BLaER1 (cell line): ENCODE measurements around the gene RACK1.

Experiments
- H3K27ac ChIP-seq: shearing (Covaris generic); formaldehyde crosslinking; 2 replicates; pipeline ENCODE4 v1.8.1; 2022
- H3K27me3 ChIP-seq: shearing (Covaris generic); formaldehyde crosslinking; 2 replicates; pipeline ENCODE4 v1.8.1; 2022
- H3K36me3 ChIP-seq: shearing (Covaris generic); formaldehyde crosslinking; 2 replicates; pipeline ENCODE4 v1.8.1; 2022
- H3K4me1 ChIP-seq: shearing (Covaris generic); formaldehyde crosslinking; 2 replicates; pipeline ENCODE4 v1.8.1; 2022
- H3K4me2 ChIP-seq: shearing (Covaris generic); formaldehyde crosslinking; 2 replicates; pipeline ENCODE4 v1.8.1; 2022
- H3K4me3 ChIP-seq: shearing (Covaris generic); formaldehyde crosslinking; 2 replicates; pipeline ENCODE4 v1.8.1; 2022
- H3K9ac ChIP-seq: shearing (Covaris generic); formaldehyde crosslinking; 2 replicates; pipeline ENCODE4 v1.8.1; 2022
- H3K9me3 ChIP-seq: shearing (Covaris generic); formaldehyde crosslinking; 2 replicates; pipeline ENCODE4 v1.8.1; 2022
- H4K20me1 ChIP-seq: shearing (Covaris generic); formaldehyde crosslinking; 2 replicates; pipeline ENCODE4 v1.8.1; 2022
- Cebpa-rat ChIP-seq: shearing (Covaris generic); IDR thresholded peaks from 2 replicates; pipeline ENCODE4 v1.8.1; 2022

RACK1 gene

DNA sequence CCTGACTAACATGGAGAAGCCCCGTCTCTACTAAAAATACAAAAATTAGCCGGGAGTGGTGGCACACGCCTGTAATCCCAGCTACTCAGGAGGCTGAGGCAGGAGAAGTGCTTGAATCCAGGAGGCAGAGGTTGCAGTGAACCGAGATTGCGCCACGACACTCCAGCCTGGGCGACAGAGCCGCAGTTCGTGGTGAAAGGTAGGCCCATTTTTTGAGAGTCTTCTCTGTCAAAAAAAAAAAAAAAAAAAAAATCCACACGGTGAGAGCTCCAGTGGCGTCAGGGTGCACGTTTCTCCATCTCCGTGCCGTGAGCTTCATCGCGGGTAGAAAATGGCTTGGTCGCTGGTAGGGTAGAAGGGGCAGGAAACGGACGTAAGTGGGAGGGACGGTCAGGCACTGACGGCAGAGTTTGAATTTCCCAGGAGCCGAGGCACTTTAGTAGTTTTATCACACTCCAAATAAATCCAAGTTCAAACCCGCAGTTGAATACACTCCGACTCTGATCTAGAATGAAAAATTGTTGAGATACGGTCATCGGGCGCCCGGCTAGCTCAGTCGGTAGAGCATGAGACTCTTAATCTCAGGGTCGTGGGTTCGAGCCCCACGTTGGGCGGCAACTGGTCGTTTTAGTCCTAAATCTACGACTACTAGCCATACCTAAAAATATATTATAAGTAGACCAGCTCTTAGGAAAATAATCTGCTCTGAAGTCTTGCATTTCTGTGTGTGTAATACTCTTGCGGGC is 36.3 kb downstream of the RACK1 start:
- Histone ChIP-seq H3K4me2 (peak overlapping the region; percentile 99), H3K9me3 (no peaks in the 10 kb centered on the region), H3K9ac (peak overlapping the region; percentile 74), H3K27me3 (peaks cover 55% of the 10 kb centered on the region), H3K36me3 (no peaks in the 10 kb centered on the region), H4K20me1 (peaks cover 29% of the 10 kb centered on the region), H3K27ac (peak overlapping the region; percentile 53), H3K4me1 (peaks cover 31% of the 10 kb centered on the region), H3K4me3 (peak overlapping the region; percentile 78)
- no peak for TF ChIP-seq Cebpa-rat

- peaks cover 69% of the 10 kb centered on the region for H3K27me3 ChIP-seq
- peaks cover 27% of the 10 kb centered on the region for H3K4me1 ChIP-seq
- H3K4me2 ChIP-seq: peak overlapping the region; percentile 99
- no peaks in the 10 kb centered on the region for H3K36me3 ChIP-seq
- H3K4me3 ChIP-seq: peak overlapping the region; percentile 78
- peaks cover 29% of the 10 kb centered on the region for H4K20me1 ChIP-seq
- H3K9me3 ChIP-seq: no peaks in the 10 kb centered on the region
- no peak overlapping the region for H3K27ac ChIP-seq
- TF ChIP-seq Cebpa-rat: no peak
- H3K9ac ChIP-seq: peak overlapping the region; percentile 73; the same call in 1 of the 2 replicates
Measured at GRCh38 chr5:181205761-181206649, 37.7 kb downstream of the RACK1 start.

- Histone ChIP-seq H3K27me3 (peaks cover 73% of the 10 kb centered on the region), H3K27ac (0 out of 2 replicates have a peak within 1 kb of the TSS, but pooled peaks have one; percentile 13), H3K4me2 (peak within 1 kb of the TSS; percentile 99), H3K9ac (peak within 1 kb of the TSS; percentile 73), H3K9me3 (no peaks in the 10 kb centered on the region), H3K36me3 (no peaks in the 10 kb centered on the region), H4K20me1 (peaks cover 29% of the 10 kb centered on the region), H3K4me3 (peak within 1 kb of the TSS; percentile 78), H3K4me1 (peaks cover 23% of the 10 kb centered on the region)
- no peak for TF ChIP-seq Cebpa-rat
Measured at GRCh38 chr5:181204826-181205760, 38.6 kb downstream of the RACK1 start, which contains the start of gene TRIM7. Gene TRIM7 (minus strand): TSS chr5:181205196. CDS start chr5:181205110, 86 bp downstream.

GRCh38 chr5:181204113-181204825 is 39.4 kb downstream of the RACK1 start:
- H3K9ac ChIP-seq: peak overlapping the region; percentile 73
- H3K4me1 ChIP-seq: peaks cover 25% of the 10 kb centered on the region
- H3K36me3 ChIP-seq: no peaks in the 10 kb centered on the region
- H3K27me3 ChIP-seq: peaks cover 75% of the 10 kb centered on the region
- H3K27ac ChIP-seq: 0 out of 2 replicates have a peak overlapping the region, but pooled peaks have one; percentile 13
- H3K4me3 ChIP-seq: peak overlapping the region; percentile 78
- no peak for TF ChIP-seq Cebpa-rat
- peaks cover 29% of the 10 kb centered on the region for H4K20me1 ChIP-seq
- H3K4me2 ChIP-seq: peak overlapping the region; percentile 99
- H3K9me3 ChIP-seq: no peaks in the 10 kb centered on the region

GRCh38 chr5:181203777-181204112 is 40.0 kb downstream of the RACK1 start:
- H3K36me3 ChIP-seq: no peaks in the 10 kb centered on the region
- H3K27me3 ChIP-seq: peaks cover 75% of the 10 kb centered on the region
- peaks cover 29% of the 10 kb centered on the region for H4K20me1 ChIP-seq
- H3K9me3 ChIP-seq: no peaks in the 10 kb centered on the region
- H3K4me1 ChIP-seq: peaks cover 30% of the 10 kb centered on the region
- H3K4me2 ChIP-seq: peak overlapping the region; percentile 99
- H3K9ac ChIP-seq: no peak overlapping the region
- no peak for TF ChIP-seq Cebpa-rat
- no peak overlapping the region for H3K27ac ChIP-seq
- peak overlapping the region; percentile 78 for H3K4me3 ChIP-seq

DNA sequence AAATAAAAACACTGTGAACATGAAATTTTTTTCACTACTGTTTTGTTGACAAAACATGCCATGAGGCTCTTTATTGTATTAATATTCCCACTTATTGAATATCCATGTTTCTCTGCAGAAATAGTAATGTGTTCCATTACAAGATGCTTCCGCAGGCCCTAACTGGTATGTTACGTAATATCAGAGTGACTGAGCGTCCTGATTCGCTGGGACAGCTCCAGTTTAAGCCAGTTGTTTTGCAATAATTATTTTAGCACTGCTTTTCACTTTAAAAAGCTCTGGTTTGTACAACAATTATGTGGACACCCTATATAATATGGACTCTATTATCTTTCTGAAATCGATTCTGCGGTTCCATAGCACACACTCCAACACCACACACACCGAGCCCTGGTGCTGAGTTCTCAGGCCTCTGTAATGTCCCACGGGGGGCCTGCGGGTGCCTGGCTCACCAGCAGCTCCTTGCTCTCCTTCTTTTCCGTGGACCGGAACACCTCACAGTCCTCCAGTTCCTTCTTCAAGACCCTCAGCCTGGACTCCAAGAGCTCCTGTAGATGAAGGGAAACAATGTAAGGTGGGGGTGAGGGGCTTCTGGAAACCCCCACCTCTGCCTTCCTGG is 40.5 kb downstream of the RACK1 start:
- H3K27ac ChIP-seq: no peak overlapping the region
- H3K4me2 ChIP-seq: peak overlapping the region; percentile 99
- H3K4me1 ChIP-seq: peaks cover 35% of the 10 kb centered on the region
- 0 out of 2 replicates have a peak overlapping the region, but pooled peaks have one; percentile 78 for H3K4me3 ChIP-seq
- peaks cover 29% of the 10 kb centered on the region for H4K20me1 ChIP-seq
- no peak overlapping the region for H3K9ac ChIP-seq
- H3K36me3 ChIP-seq: no peaks in the 10 kb centered on the region
- TF ChIP-seq Cebpa-rat: peak; percentile 58; the same call in 1 of the 2 replicates
- peaks cover 75% of the 10 kb centered on the region for H3K27me3 ChIP-seq
- no peaks in the 10 kb centered on the region for H3K9me3 ChIP-seq

- no peak overlapping the region for H3K4me2 ChIP-seq
- no peak for TF ChIP-seq Cebpa-rat
- no peak overlapping the region for H3K4me3 ChIP-seq
- H3K36me3 ChIP-seq: no peaks in the 10 kb centered on the region
- H3K4me1 ChIP-seq: peaks cover 44% of the 10 kb centered on the region
- H3K9me3 ChIP-seq: no peaks in the 10 kb centered on the region
- peaks cover 22% of the 10 kb centered on the region for H4K20me1 ChIP-seq
- H3K27ac ChIP-seq: no peak overlapping the region
- no peak overlapping the region for H3K9ac ChIP-seq
- H3K27me3 ChIP-seq: peaks cover 55% of the 10 kb centered on the region
Measured at GRCh38 chr5:181200816-181201215, 42.9 kb downstream of the RACK1 start.

DNA sequence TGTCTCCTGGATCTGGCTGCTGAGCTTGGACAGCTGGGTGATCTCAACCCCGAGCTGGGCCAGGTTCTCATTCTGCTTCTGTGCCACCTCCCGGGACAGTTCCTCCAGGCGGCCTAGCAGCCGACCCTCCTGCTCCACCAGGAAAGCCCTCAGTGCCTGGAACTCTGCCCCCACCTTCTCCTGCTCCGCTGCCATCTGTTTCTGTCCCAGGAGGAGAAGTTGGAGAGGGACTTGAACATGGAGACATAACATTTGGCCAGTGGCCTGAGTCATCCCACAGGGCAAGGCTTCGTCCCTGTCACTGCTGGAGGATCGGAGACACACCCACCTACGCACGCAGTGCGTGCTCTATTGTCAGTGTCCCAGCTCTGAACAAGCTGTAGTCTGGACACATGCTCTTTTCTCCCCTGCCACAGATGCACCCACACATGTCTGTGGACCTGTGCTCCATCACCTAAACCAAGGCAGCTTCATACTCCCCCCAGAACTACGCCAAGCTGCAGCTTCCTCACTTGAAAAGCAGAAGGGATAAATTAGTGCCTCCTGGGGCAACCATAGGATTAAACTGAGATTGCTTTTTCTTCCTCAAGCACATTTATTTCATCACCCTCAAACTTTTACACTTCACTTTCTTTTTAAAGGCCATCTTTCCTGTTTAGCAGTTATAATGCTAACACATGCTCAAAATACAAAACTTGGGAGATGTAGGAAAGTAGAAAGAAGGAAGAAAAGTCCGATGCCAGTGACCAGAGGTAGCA is 43.6 kb downstream of the RACK1 start:
- peaks cover 14% of the 10 kb centered on the region for H4K20me1 ChIP-seq
- no peak overlapping the region for H3K4me3 ChIP-seq
- peaks cover 37% of the 10 kb centered on the region for H3K4me1 ChIP-seq
- no peak overlapping the region for H3K9ac ChIP-seq
- TF ChIP-seq Cebpa-rat: no peak
- no peak overlapping the region for H3K4me2 ChIP-seq
- peaks cover 47% of the 10 kb centered on the region for H3K27me3 ChIP-seq
- no peak overlapping the region for H3K27ac ChIP-seq
- H3K9me3 ChIP-seq: no peaks in the 10 kb centered on the region
- H3K36me3 ChIP-seq: peaks cover 4% of the 10 kb centered on the region; the same call in 1 of the 2 replicates
